Prostate gland (tissue), 2 donors: Measurements from ENCODE around the gene SEMA5A. TPM values are rescaled to one million over a fixed set of nuclear protein-coding genes. Genes with fewer than 3 reads are reported as not detected.

Experiments
- DNase-seq: peaks from one replicate; pipeline ENCODE4 v3.0.0-alpha.2; 2019; ENCODE audit warnings: low spot score
- H3K27ac ChIP-seq, 2 donors: fragments of 200-600 bp; sonication (generic); 2 replicates each; pipeline ENCODE4 v1.5.1; 2017 to 2019
- H3K27me3 ChIP-seq: fragments of 200-600 bp; sonication (generic); replicated peaks from 2 replicates; pipeline ENCODE4 v1.5.1; 2019; ENCODE audit not compliant: insufficient read depth
- H3K36me3 ChIP-seq, 2 donors: fragments of 200-600 bp; sonication (generic); 1 replicate in 1 of 2; 2 replicates in 1 of 2; pipeline versions ENCODE4 v1.5.1 to v1.8.1; 2017 to 2019
- H3K4me1 ChIP-seq: fragments of 200-600 bp; sonication (generic); replicated peaks from 2 replicates; pipeline ENCODE4 v1.5.1; 2019
- H3K4me3 ChIP-seq, 2 donors: fragments of 200-600 bp; sonication (generic); 2 replicates each; pipeline ENCODE4 v1.5.1; 2017 to 2019
- H3K9me3 ChIP-seq: fragments of 200-600 bp; sonication (generic); 2 replicates; pipeline ENCODE4 v1.5.1; 2017
- POLR2A ChIP-seq: fragments of 450-650 bp; IDR thresholded peaks from one replicate; pipeline ENCODE4 v1.6.1; 2016; ENCODE audit warnings: antibody characterized with exemption, mild to moderate bottlenecking
- POLR2AphosphoS5 ChIP-seq: sonication (generic); formaldehyde crosslinking; IDR thresholded peaks from one replicate; pipeline ENCODE4 v1.6.1; 2017; ENCODE audit warnings: antibody characterized with exemption
- WGBS: methylation state at CpG from one replicate; pipeline ENCODE4 v1.1.5; 2018; 5-methylcytosine and 5-hydroxymethylcytosine counted together
- intact Hi-C: fragments of 100-400 bp; cut with DNase I; formaldehyde crosslinking; loops from one replicate; pipeline ENCODE4 v1.14.2; 2022
- total RNA-seq, 2 donors: library from RNA; depleted of rRNA; stranded (reverse); fragments of >200 nt; gene quantifications; one replicate each; pipeline ENCODE4 v1.1.0, GENCODE V29; 2016
- TF ChIP-seq, protein P1 (sequence below), 4 experiments: fragments of 200-600 bp in 2 of 4; fragments of 450-650 bp in 2 of 4; sonication (generic) in 2 of 4; IDR thresholded peaks; 1 replicate in 3 of 4; 2 replicates in 1 of 4; pipeline ENCODE4 v1.5.1; 2016 to 2019; ENCODE audit warnings: antibody characterized with exemption in 4 of 4, mild to moderate bottlenecking in 2 of 4, moderate library complexity in 2 of 4

SEMA5A gene
- total RNA-seq, 2 donors from 2014 or later, result 4.5 to 21.7 TPM

DNA sequence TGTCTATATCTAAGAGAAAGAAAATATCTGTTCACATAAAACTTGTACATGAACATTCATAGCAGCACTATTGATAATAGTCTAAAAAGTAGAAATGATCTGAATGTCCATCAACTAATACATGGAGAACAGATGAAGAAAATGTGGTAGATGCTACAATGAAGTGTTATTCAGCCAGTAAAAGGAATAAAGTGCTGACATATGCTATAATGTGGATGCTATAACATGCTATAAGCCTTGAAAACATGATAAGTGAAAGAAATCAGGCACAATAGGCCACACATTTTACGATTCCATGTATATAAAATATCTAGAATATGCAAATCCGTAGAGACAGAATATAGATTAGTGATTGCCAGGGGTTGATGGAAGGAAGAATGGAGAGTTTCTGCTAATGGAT is 146.8 kb downstream of the SEMA5A start:
- TF ChIP-seq POLR2A (no peak), POLR2AphosphoS5 (no peak)
- TF ChIP-seq, protein P1, sequence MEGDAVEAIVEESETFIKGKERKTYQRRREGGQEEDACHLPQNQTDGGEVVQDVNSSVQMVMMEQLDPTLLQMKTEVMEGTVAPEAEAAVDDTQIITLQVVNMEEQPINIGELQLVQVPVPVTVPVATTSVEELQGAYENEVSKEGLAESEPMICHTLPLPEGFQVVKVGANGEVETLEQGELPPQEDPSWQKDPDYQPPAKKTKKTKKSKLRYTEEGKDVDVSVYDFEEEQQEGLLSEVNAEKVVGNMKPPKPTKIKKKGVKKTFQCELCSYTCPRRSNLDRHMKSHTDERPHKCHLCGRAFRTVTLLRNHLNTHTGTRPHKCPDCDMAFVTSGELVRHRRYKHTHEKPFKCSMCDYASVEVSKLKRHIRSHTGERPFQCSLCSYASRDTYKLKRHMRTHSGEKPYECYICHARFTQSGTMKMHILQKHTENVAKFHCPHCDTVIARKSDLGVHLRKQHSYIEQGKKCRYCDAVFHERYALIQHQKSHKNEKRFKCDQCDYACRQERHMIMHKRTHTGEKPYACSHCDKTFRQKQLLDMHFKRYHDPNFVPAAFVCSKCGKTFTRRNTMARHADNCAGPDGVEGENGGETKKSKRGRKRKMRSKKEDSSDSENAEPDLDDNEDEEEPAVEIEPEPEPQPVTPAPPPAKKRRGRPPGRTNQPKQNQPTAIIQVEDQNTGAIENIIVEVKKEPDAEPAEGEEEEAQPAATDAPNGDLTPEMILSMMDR (IDR thresholded peaks at IDR 0.05), result no peak
- WGBS, result 94% methylated on average over 2 of the region's 2 CpGs

DNA sequence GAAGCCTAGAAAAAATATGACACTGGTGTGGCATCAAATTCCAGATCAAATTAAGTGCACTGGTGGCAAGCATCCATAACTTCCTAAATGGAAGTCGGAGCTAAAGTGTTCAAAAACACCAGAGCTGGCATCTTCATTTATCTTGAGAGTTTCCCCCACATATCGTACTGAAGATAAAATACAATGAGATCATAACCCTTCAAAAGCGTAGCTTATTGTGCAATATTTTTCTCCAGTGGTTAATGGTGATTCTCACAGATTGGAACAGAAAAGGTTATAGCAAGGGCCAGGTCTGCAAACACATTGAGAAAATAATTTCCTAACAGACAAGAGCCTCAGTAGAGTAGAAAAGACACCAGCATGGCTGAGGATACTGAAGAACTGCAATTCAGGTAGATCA is 147.6 kb downstream of the SEMA5A start:
- no peaks in the 10 kb centered on the region for H3K9me3 ChIP-seq
- TF ChIP-seq POLR2A, result no peak
- TF ChIP-seq, protein P1 (IDR thresholded peaks at IDR 0.05), result no peak
- TF ChIP-seq POLR2AphosphoS5, result no peak
- 77% methylated on average over 3 of the region's 3 CpGs for WGBS
- H3K36me3 ChIP-seq, result no peaks in the 10 kb centered on the region
- DNase-seq, result no peak
- no peaks in the 10 kb centered on the region for H3K4me1 ChIP-seq
- H3K4me3 ChIP-seq, result no peak overlapping the region
- H3K27ac ChIP-seq, result no peak overlapping the region
- intact Hi-C loops, result no loop called here
- H3K27me3 ChIP-seq, result no peaks in the 10 kb centered on the region

More for the DNA sequence above, 146.8 kb downstream of the SEMA5A start:
- Histone ChIP-seq H3K4me3 (no peak overlapping the region), H3K27me3 (no peaks in the 10 kb centered on the region), H3K27ac (no peak overlapping the region), H3K4me1 (no peaks in the 10 kb centered on the region), H3K9me3 (no peaks in the 10 kb centered on the region), H3K36me3 (no peaks in the 10 kb centered on the region)
- intact Hi-C loops, result no loop called here
- no peak for DNase-seq

DNA sequence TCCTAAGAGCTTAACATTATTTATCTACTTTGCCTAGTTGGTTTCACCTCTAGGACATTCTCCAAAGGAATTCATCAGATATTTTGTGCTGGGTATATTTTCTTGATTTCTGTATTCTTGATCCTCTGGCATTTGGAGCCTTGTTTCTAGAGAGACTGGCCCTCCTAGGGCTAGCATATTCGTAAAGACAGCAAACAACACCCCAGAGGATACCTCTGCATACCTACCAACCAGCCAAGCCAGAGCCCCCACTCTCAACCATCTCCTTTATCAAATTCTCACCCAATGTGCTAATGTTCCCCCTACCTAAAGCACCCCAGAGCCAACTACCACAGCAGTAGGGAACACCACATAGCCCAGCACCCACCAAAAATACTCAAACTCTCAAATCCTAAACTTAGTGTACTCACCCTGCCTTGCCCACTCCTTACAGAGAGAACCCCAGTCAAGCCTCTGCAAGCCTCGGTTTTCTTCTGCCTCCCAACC is 149.5 kb downstream of the SEMA5A start:
- Histone ChIP-seq H3K27ac (no peak overlapping the region), H3K36me3 (no peaks in the 10 kb centered on the region), H3K27me3 (no peaks in the 10 kb centered on the region), H3K4me1 (no peaks in the 10 kb centered on the region), H3K4me3 (no peak overlapping the region), H3K9me3 (no peaks in the 10 kb centered on the region)
- WGBS, result 85% methylated on average over 2 of the region's 2 CpGs
- TF ChIP-seq, protein P1 (IDR thresholded peaks at IDR 0.05), result no peak
- no peak for TF ChIP-seq POLR2AphosphoS5
- no peak for DNase-seq
- intact Hi-C loops, result no loop called here

DNA sequence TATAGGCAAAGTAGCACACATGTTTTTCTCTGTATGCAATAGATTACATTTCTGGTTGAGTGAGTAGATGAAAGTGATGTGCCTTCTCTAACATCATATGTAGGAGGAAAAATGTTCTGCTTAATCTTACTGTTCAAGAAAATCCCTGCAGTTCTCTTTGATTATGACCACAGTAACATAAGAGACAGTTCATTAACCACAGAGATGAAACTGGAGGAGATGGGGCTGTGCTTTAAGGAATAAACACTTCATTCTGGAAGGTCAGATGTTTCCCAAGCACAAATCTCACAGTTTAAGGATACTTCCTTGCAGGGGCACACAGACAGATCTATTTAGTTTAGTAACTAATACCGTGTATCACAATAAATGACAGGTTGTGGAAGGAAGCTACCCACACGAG is 150.2 kb downstream of the SEMA5A start:
- intact Hi-C loops, result no loop called here
- H3K9me3 ChIP-seq, result no peaks in the 10 kb centered on the region
- DNase-seq, result no peak
- no peak overlapping the region for H3K27ac ChIP-seq
- TF ChIP-seq POLR2A, result no peak
- no peak for TF ChIP-seq POLR2AphosphoS5
- TF ChIP-seq, protein P1 (IDR thresholded peaks at IDR 0.05), result no peak
- WGBS, result 36% methylated on average over 2 of the region's 2 CpGs
- no peaks in the 10 kb centered on the region for H3K27me3 ChIP-seq
- no peak overlapping the region for H3K4me3 ChIP-seq
- H3K4me1 ChIP-seq, result no peaks in the 10 kb centered on the region
- no peaks in the 10 kb centered on the region for H3K36me3 ChIP-seq

DNA sequence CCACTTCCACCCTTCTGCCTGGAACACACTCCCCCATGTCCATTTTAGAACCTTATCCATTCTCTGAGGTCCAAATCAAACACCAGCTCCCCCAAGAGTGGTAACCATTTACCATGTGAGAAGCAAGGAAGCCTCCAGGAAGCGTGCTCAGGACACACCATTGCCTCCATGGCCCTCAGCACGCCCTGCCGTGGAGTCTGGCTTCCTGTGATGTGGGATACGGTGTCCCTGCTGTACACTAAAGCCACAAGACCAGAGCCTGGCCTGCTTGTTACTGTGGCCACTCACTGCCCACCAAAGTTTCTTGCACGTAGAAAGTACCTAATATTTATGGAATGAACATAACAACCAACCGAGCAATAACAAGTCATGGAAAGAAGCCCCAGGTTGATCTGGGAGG is 151.7 kb downstream of the SEMA5A start:
- no peaks in the 10 kb centered on the region for H3K4me1 ChIP-seq
- TF ChIP-seq POLR2AphosphoS5 (no peak), POLR2A (no peak)
- TF ChIP-seq, protein P1 (IDR thresholded peaks at IDR 0.05), result no peak
- H3K27ac ChIP-seq, result no peak overlapping the region
- WGBS, result 88% methylated on average over 6 of the region's 6 CpGs
- H3K9me3 ChIP-seq, result no peaks in the 10 kb centered on the region
- no peaks in the 10 kb centered on the region for H3K36me3 ChIP-seq
- DNase-seq, result no peak
- no peaks in the 10 kb centered on the region for H3K27me3 ChIP-seq
- intact Hi-C loops, result no loop called here
- H3K4me3 ChIP-seq, result no peak overlapping the region
